Mucosa of descending colon (tissue), 3 donors: ENCODE data around the gene TUBGCP6. TPM values are rescaled to one million over a fixed set of nuclear protein-coding genes. Genes with fewer than 3 reads are reported as not detected.

Experiments
- ATAC-seq: fragments of 200-7000 bp; cut with Tn5 transposase; one replicate; pipeline ENCODE4 v1.9.1; 2020; ENCODE audit warnings: mild to moderate bottlenecking, moderate library complexity
- DNase-seq, 3 donors: peaks; one replicate each; pipeline ENCODE4 v3.0.0-alpha.2; 2020
- H3K36me3 ChIP-seq: fragments of 200-600 bp; one replicate; pipeline ENCODE4 v1.8.0; 2021; ENCODE audit warnings: low read depth, mild to moderate bottlenecking
- H3K4me1 ChIP-seq: fragments of 200-600 bp; one replicate; pipeline ENCODE4 v1.8.0; 2021; ENCODE audit warnings: low read depth, mild to moderate bottlenecking
- H3K4me3 ChIP-seq: fragments of 200-600 bp; one replicate; pipeline ENCODE4 v1.8.0; 2021; ENCODE audit warnings: mild to moderate bottlenecking
- H3K9me3 ChIP-seq: fragments of 200-600 bp; one replicate; pipeline ENCODE4 v1.8.0; 2021; ENCODE audit warnings: mild to moderate bottlenecking
- CTCF ChIP-seq: fragments of 200-600 bp; IDR thresholded peaks from one replicate; pipeline ENCODE4 v1.8.0; 2022; ENCODE audit warnings: antibody characterized with exemption, mild to moderate bottlenecking
- intact Hi-C, 2 donors: fragments of 100-400 bp; cut with DNase I in 1 of 2; cut with micrococcal nuclease in 1 of 2; formaldehyde crosslinking; loops; one replicate each; pipeline versions ENCODE4 v1.11.0 to v1.11.1; 2022; cut with DNase I, micrococcal nuclease
- total RNA-seq, 3 donors: library from RNA; stranded (reverse); fragmentation: NEBNext Ultra II Directional in 2 of 3; extraction: Animal tissue kit (Norgen Biotek cat#: 25700) in 2 of 3; gene quantifications; one replicate each; pipeline versions ENCODE4 v1.2.1 to v1.2.4, GENCODE V29; 2021 to 2023
- donor health status: DM: no; HTN: no; CAD: no; lungs with moderate emphysema.
- donor health status: DM: no; HTN: no; CAD: no.
- donor health status: DM: no; HTN: yes; CAD: no.

TUBGCP6 gene
- total RNA-seq, 3 donors from 2014 or later: 34.5 to 41.6 (median 40.5) TPM

- intact Hi-C loops: no loop called here
- DNase-seq: no peak
- Histone ChIP-seq H3K9me3 (no peaks in the 10 kb centered on the region), H3K4me3 (no peak overlapping the region), H3K36me3 (no peaks in the 10 kb centered on the region), H3K4me1 (peaks cover 36% of the 10 kb centered on the region)
- no peak for TF ChIP-seq CTCF
- no peak for ATAC-seq
These were observed 27.4 kb upstream of the TUBGCP6 start for GRCh38 chr22:50272044-50272802.

GRCh38 chr22:50271519-50271970 is 26.7 kb upstream of the TUBGCP6 start:
- intact Hi-C loops: no loop called here
- no peak overlapping the region for H3K4me3 ChIP-seq
- peak; percentile 74 to 85 (median 78) for DNase-seq
- ATAC-seq: peak; percentile 66
- no peak for TF ChIP-seq CTCF
- H3K9me3 ChIP-seq: no peaks in the 10 kb centered on the region
- H3K4me1 ChIP-seq: peaks cover 38% of the 10 kb centered on the region
- no peaks in the 10 kb centered on the region for H3K36me3 ChIP-seq

- TF ChIP-seq CTCF: no peak
- ATAC-seq (peak; percentile 49), DNase-seq (peak; percentile 73 to 83 (median 77))
- Histone ChIP-seq H3K4me1 (peaks cover 38% of the 10 kb centered on the region), H3K4me3 (no peak overlapping the region), H3K36me3 (no peaks in the 10 kb centered on the region), H3K9me3 (no peaks in the 10 kb centered on the region)
- intact Hi-C loops: no loop called here
These were observed 26.0 kb upstream of the TUBGCP6 start for GRCh38 chr22:50270666-50271394.

GRCh38 chr22:50269970-50270665 is 25.3 kb upstream of the TUBGCP6 start, which contains the start of gene MAPK11:
TSS of gene MAPK11 (minus strand) at chr22:50270380. CDS start at chr22:50270292, 88 bp downstream.
- no peak for TF ChIP-seq CTCF
- no peaks in the 10 kb centered on the region for H3K9me3 ChIP-seq
- H3K36me3 ChIP-seq: no peaks in the 10 kb centered on the region
- intact Hi-C loops: no loop called here
- DNase-seq (peak; percentile 56 to 85 (median 72)), ATAC-seq (peak; percentile 44)
- no peak within 1 kb of the TSS for H3K4me3 ChIP-seq
- H3K4me1 ChIP-seq: peaks cover 38% of the 10 kb centered on the region

- no peak overlapping the region for H3K4me3 ChIP-seq
- intact Hi-C loops: no loop called here
- ATAC-seq (no peak), DNase-seq (no peak)
- H3K4me1 ChIP-seq: peaks cover 38% of the 10 kb centered on the region
- H3K36me3 ChIP-seq: no peaks in the 10 kb centered on the region
- TF ChIP-seq CTCF: no peak
- H3K9me3 ChIP-seq: no peaks in the 10 kb centered on the region
These were observed 24.7 kb upstream of the TUBGCP6 start for GRCh38 chr22:50269573-50269969.
